ENCODE measurements around the gene RNF181.

Gene RNF181

DNA sequence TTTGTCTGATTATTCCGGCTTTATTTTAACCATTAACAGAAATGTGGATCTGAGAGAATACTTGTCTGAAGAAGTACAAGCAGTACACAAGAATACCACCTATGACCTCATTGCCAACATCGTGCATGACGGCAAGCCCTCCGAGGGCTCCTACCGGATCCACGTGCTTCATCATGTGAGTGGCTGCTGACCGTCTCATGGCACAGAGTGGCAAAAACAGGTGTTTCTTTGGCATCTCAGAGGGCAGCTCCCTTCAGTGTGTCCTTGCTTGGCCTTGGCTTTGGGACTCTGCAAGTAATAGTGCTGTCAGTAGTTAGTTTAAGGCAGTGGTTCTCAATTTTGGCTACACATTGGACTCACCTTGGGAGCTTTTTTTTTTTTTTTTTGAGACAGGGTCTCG is 49.4 kb downstream of the RNF181 start:
- H3K36me3 Mint-ChIP-seq (ENCODE audit: low read depth), result peaks cover 74% of the 10 kb centered on the region
- peaks cover 21% of the 10 kb centered on the region for H3K4me1 Mint-ChIP-seq
- ATAC-seq (no peak), DNase-seq (no peak)
- no peaks in the 10 kb centered on the region for H3K27me3 Mint-ChIP-seq
- no peak overlapping the region for H3K27ac Mint-ChIP-seq
- H3K4me3 Mint-ChIP-seq, result no peak overlapping the region
- H3K9me3 Mint-ChIP-seq, result no peaks in the 10 kb centered on the region

DNA sequence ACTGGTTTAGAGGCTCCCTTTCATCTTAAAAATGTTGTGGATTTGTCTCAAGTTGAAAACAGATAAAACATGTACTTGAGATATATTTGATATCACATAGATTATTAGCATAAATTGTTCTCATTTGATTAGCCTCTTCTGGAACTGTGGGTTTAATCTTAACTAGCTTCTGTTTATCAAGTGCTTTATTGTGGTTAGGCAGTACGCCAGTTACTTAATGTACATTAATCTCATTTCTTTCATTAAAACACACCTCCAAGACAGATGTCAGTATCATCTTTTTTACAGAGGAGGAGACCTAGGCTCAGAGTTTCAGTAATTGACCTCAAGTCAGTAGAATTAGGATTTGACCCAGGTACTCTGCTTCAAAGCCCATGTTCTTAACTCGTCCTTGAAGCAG is 50.6 kb downstream of the RNF181 start:
- H3K4me3 Mint-ChIP-seq, result no peak overlapping the region
- DNase-seq (no peak), ATAC-seq (no peak)
- peaks cover 18% of the 10 kb centered on the region for H3K4me1 Mint-ChIP-seq
- peaks cover 69% of the 10 kb centered on the region for H3K36me3 Mint-ChIP-seq (ENCODE audit: low read depth)
- no peaks in the 10 kb centered on the region for H3K27me3 Mint-ChIP-seq
- H3K9me3 Mint-ChIP-seq, result no peaks in the 10 kb centered on the region
- no peak overlapping the region for H3K27ac Mint-ChIP-seq

Data from activated naive CD8-positive, alpha-beta T cell treated with anti-CD3 and anti-CD28 coated beads, Interleukin-2, amount 50 U/mL, for 24 hours (primary cell).